SK-N-SH (cell line): ENCODE measurements around the gene GON7. TPM values are rescaled to one million over a fixed set of nuclear protein-coding genes. Genes with fewer than 3 reads are reported as not detected.

Experiments
- CTCF ChIA-PET: fragments of 300-600, 350-600 bp; formaldehyde crosslinking; extraction: SDS; loops from one replicate; lab custom pipeline; 2021; lab: Yijun Ruan, JAX
- POLR2A ChIA-PET: fragments of 350-600 bp; sonication (Branson Sonifier 250); formaldehyde crosslinking; extraction: SDS; loops from one replicate; lab custom pipeline; 2020; ENCODE audit warnings: antibody characterized with exemption, inconsistent platforms; lab: Yijun Ruan, JAX
- DNase-seq: peaks from one replicate; pipeline ENCODE4 v3.0.0; 2012
- H2AFZ ChIP-seq: fragments of 200-600 bp; sonication (generic); 2 replicates; pipeline ENCODE4 v1.8.1; 2016; ENCODE audit warnings: antibody characterized with exemption, mild to moderate bottlenecking, low read depth
- H3F3A ChIP-seq: fragments of 200-600 bp; sonication (generic); replicated peaks from 2 replicates; pipeline ENCODE3; 2016; ENCODE audit warnings: antibody characterized with exemption, mild to moderate bottlenecking; ENCODE audit not compliant: insufficient read depth
- H3K27ac ChIP-seq, 2 experiments: fragments of 200-500 bp in 1 of 2; fragments of 200-600 bp in 1 of 2; sonication (Bioruptor generic) in 1 of 2; sonication (generic), shearing (Covaris generic) in 1 of 2; 2 replicates each; pipeline versions ENCODE4 v1.5.1 to v1.6.1; 2014 to 2016; ENCODE audit warnings: low read depth in 2 of 2, inconsistent platforms in 1 of 2, low read length in 1 of 2, mild to moderate bottlenecking in 1 of 2, mixed read lengths in 1 of 2
- H3K27me3 ChIP-seq: fragments of 200-600 bp; sonication (generic), shearing (Covaris generic); 2 replicates; pipeline ENCODE4 v1.6.1; 2016; ENCODE audit warnings: mixed run types; ENCODE audit not compliant: insufficient read depth
- H3K36me3 ChIP-seq, 2 experiments: fragments of 200-500 bp in 1 of 2; fragments of 200-600 bp in 1 of 2; sonication (Bioruptor generic) in 1 of 2; sonication (generic) in 1 of 2; replicated peaks in 1 of 2; 2 replicates each; pipeline versions ENCODE3 to v1.5.1; 2014 to 2016; ENCODE audit warnings: low read length in 1 of 2, mild to moderate bottlenecking in 1 of 2; ENCODE audit not compliant: insufficient read depth in 2 of 2, control insufficient read depth in 1 of 2
- H3K4me1 ChIP-seq, 2 experiments: fragments of 200-500 bp in 1 of 2; fragments of 200-600 bp in 1 of 2; sonication (Bioruptor generic) in 1 of 2; sonication (generic), shearing (Covaris generic) in 1 of 2; 2 replicates each; pipeline versions ENCODE4 v1.5.1 to v1.6.1; 2014 to 2016; ENCODE audit warnings: low read depth in 1 of 2, low read length in 1 of 2, mixed run types in 1 of 2; ENCODE audit not compliant: insufficient read depth in 2 of 2, control insufficient read depth in 1 of 2
- H3K4me2 ChIP-seq: fragments of 200-600 bp; sonication (generic), shearing (Covaris generic); 2 replicates; pipeline ENCODE4 v1.6.1; 2017; ENCODE audit warnings: mixed run types
- H3K4me3 ChIP-seq, 2 experiments: fragments of 200-500 bp in 1 of 2; fragments of 200-600 bp in 1 of 2; sonication (Bioruptor generic) in 1 of 2; sonication (generic), shearing (Covaris generic) in 1 of 2; 2 replicates each; pipeline versions ENCODE4 v1.5.1 to v1.8.1; 2014 to 2016; ENCODE audit warnings: low read depth in 2 of 2, inconsistent platforms in 1 of 2, low read length in 1 of 2, mild to moderate bottlenecking in 1 of 2, mixed read lengths in 1 of 2, moderate library complexity in 1 of 2
- H3K79me2 ChIP-seq: fragments of 200-600 bp; sonication (generic); 2 replicates; pipeline ENCODE4 v1.8.1; 2017; ENCODE audit warnings: mild to moderate bottlenecking; ENCODE audit not compliant: insufficient read depth
- H3K9ac ChIP-seq: fragments of 200-600 bp; sonication (generic); 2 replicates; pipeline ENCODE4 v1.6.1; 2017; ENCODE audit warnings: mixed run types
- H3K9me2 ChIP-seq: fragments of 200-600 bp; sonication (generic); 2 replicates; pipeline ENCODE4 v1.6.1; 2017; ENCODE audit warnings: mixed run types
- H3K9me3 ChIP-seq: fragments of 200-600 bp; sonication (generic); 2 replicates; pipeline ENCODE4 v1.6.1; 2017; ENCODE audit warnings: mixed run types, mild to moderate bottlenecking, moderate library complexity
- H4K20me1 ChIP-seq: fragments of 200-600 bp; sonication (generic); 2 replicates; pipeline ENCODE4 v1.6.1; 2017; ENCODE audit warnings: mild to moderate bottlenecking, mixed run types; ENCODE audit not compliant: insufficient read depth
- FOXM1 ChIP-seq: IDR thresholded peaks from 2 replicates; pipeline ENCODE4 v1.4.0; 2012; ENCODE audit warnings: low read depth, mild to moderate bottlenecking
- GATA2 ChIP-seq: sonication (generic); formaldehyde crosslinking; IDR thresholded peaks from 2 replicates; pipeline ENCODE4 v1.5.0; 2020; ENCODE audit warnings: mild to moderate bottlenecking, missing genetic modification reagents
- JUND ChIP-seq: IDR thresholded peaks from 2 replicates; pipeline ENCODE4 v1.4.0; 2012
- MXI1 ChIP-seq: IDR thresholded peaks from 2 replicates; pipeline ENCODE4 v1.6.1; 2012; ENCODE audit warnings: mild to moderate bottlenecking, low read depth, low read length, improper control_type of control experiment
- NRF1 ChIP-seq: IDR thresholded peaks from 2 replicates; pipeline ENCODE4 v1.6.1; 2012; ENCODE audit warnings: low read depth, mild to moderate bottlenecking, low read length
- RAD21 ChIP-seq: IDR thresholded peaks from 2 replicates; pipeline ENCODE4 v1.6.1; 2012; ENCODE audit warnings: mild to moderate bottlenecking, low read length
- RCOR1 ChIP-seq: fragments of 150-350 bp; IDR thresholded peaks from 2 replicates; pipeline ENCODE4 v1.6.1; 2017; ENCODE audit warnings: antibody characterized with exemption, low read length
- RFX5 ChIP-seq: IDR thresholded peaks from 2 replicates; pipeline ENCODE4 v1.6.1; 2012; ENCODE audit warnings: mild to moderate bottlenecking, improper control_type of control experiment, low read length
- SMC3 ChIP-seq: IDR thresholded peaks from 2 replicates; pipeline ENCODE4 v1.6.1; 2012; ENCODE audit warnings: low read depth, low read length, improper control_type of control experiment
- TAF1 ChIP-seq: IDR thresholded peaks from 2 replicates; pipeline ENCODE4 v1.6.1; 2012; ENCODE audit warnings: low read depth, mild to moderate bottlenecking, low read length, moderate library complexity, borderline replicate concordance
- TCF12 ChIP-seq: IDR thresholded peaks from 2 replicates; pipeline ENCODE4 v1.4.0; 2012
- YY1 ChIP-seq: IDR thresholded peaks from 2 replicates; pipeline ENCODE4 v1.4.0; 2012; ENCODE audit warnings: low read depth, mild to moderate bottlenecking
- WGBS: methylation state at CpG from one replicate; pipeline ENCODE4 v1.1.6; 2017; ENCODE audit warnings: low lambda C conversion rate; 5-methylcytosine and 5-hydroxymethylcytosine counted together
- polyA plus RNA-seq, 3 experiments: library from polyadenylated mRNA; depleted of rRNA; stranded (reverse); fragments of >200 nt; gene quantifications; 2 replicates each; pipeline ENCODE4 v1.2.3, GENCODE V29; 2012
- TF ChIP-seq, protein P1 (sequence below): IDR thresholded peaks from 2 replicates; pipeline ENCODE4 v1.4.0; 2012; ENCODE audit warnings: low read depth
- TF ChIP-seq, protein P2 (sequence below): fragments of 200-600 bp; sonication (generic); IDR thresholded peaks from 2 replicates; pipeline ENCODE4 v1.6.1; 2017; ENCODE audit warnings: antibody characterized with exemption, mild to moderate bottlenecking, moderate library complexity
- TF ChIP-seq, protein P3 (sequence below): IDR thresholded peaks from 2 replicates; pipeline ENCODE4 v1.4.0; 2012; ENCODE audit warnings: low read depth, borderline replicate concordance
- TF ChIP-seq, protein P4 (sequence below): IDR thresholded peaks from 2 replicates; pipeline ENCODE4 v1.4.0; 2012; ENCODE audit warnings: low read depth, borderline replicate concordance
- TF ChIP-seq, protein P5 (sequence below): IDR thresholded peaks from 2 replicates; pipeline ENCODE4 v1.6.1; 2012; ENCODE audit warnings: mild to moderate bottlenecking, low read depth, low read length, moderate library complexity

GON7 gene
- polyA plus RNA-seq, 1 of the 3 experiments (the other 2 are of a cell fraction): 14.8 TPM

DNA sequence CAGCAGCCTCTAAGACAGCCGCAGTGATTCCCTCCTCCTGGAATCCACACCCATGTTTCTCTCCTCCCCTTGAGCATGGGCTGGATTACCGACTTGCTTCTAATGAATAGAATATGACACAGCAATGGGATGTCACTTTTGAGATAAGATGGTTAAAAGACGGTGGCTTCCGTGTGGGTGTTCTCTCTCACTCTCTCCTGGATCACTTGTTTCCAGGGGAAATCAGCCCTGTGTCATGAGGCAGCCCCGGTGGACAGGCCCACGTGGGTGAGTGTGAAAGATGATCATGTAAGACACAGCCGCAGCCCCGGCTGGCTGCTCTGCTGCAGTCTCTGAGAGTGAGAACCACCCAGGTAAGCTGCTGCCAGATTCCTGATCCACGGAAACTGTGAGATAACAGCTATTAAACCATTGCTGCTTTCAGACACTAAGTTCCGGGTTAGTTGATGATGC, 32.9 kb downstream of the GON7 start:
- Histone ChIP-seq H2AFZ (0 out of 2 replicates have a peak overlapping the region, but pooled peaks have one; percentile 44), H3K4me3 (no peak overlapping the region), H3K27ac (no peak overlapping the region), H3K36me3 (no peaks in the 10 kb centered on the region), H3K79me2 (no peaks in the 10 kb centered on the region), H3K9me3 (no peaks in the 10 kb centered on the region), H4K20me1 (no peaks in the 10 kb centered on the region), H3K4me1 (peaks cover 0 to 3% of the 10 kb centered on the region in 2 experiments; a peak in 1 of 4 replicates), H3K9me2 (no peaks in the 10 kb centered on the region), H3K9ac (no peak overlapping the region), H3K4me2 (no peak overlapping the region), H3F3A (no peaks in the 10 kb centered on the region), H3K27me3 (no peaks in the 10 kb centered on the region)
- CTCF ChIA-PET: interaction anchor here (1.3 to 2.0 kb wide), 2 partner anchors 10 to 222 kb away, joined by 4 to 6 read pairs; partner anchors contain the start of gene MOAP1
- peak; percentile 95 for TF ChIP-seq RFX5
- TF ChIP-seq JUND: no peak
- no peak for TF ChIP-seq YY1
- TF ChIP-seq MXI1: peak; percentile 79
- TF ChIP-seq NRF1: no peak
- TF ChIP-seq, protein P1, sequence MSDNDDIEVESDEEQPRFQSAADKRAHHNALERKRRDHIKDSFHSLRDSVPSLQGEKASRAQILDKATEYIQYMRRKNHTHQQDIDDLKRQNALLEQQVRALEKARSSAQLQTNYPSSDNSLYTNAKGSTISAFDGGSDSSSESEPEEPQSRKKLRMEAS: no peak
- TF ChIP-seq RAD21: no peak
- TF ChIP-seq, protein P2, sequence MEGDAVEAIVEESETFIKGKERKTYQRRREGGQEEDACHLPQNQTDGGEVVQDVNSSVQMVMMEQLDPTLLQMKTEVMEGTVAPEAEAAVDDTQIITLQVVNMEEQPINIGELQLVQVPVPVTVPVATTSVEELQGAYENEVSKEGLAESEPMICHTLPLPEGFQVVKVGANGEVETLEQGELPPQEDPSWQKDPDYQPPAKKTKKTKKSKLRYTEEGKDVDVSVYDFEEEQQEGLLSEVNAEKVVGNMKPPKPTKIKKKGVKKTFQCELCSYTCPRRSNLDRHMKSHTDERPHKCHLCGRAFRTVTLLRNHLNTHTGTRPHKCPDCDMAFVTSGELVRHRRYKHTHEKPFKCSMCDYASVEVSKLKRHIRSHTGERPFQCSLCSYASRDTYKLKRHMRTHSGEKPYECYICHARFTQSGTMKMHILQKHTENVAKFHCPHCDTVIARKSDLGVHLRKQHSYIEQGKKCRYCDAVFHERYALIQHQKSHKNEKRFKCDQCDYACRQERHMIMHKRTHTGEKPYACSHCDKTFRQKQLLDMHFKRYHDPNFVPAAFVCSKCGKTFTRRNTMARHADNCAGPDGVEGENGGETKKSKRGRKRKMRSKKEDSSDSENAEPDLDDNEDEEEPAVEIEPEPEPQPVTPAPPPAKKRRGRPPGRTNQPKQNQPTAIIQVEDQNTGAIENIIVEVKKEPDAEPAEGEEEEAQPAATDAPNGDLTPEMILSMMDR: no peak
- WGBS: 39% methylated on average over 10 of the region's 10 CpGs
- peak; percentile 44 for DNase-seq
- POLR2A ChIA-PET: no interaction called here

DNA sequence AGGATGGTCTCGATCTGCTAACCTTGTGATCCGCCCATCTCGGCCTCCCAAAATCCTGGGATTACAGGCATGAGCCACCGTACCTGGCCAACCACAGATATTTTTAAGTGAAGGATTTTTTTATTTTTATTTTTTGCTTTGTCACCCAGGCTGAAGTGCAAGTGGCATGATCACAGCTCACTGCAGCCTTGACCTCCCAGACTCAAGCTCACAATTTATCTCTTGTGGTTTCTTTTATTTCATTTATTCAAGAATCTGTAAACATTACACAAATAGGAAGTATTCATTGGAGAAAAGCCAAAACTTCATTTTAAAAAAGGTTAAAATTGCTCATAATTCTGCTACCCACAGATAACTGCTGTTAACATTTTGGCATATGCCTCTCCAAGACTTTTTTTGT, 35.5 kb downstream of the GON7 start:
- 79% methylated on average over 4 of the region's 4 CpGs for WGBS
- H3F3A ChIP-seq: no peaks in the 10 kb centered on the region
- H3K27me3 ChIP-seq: no peaks in the 10 kb centered on the region
- H4K20me1 ChIP-seq: no peaks in the 10 kb centered on the region
- no peak for DNase-seq
- H3K36me3 ChIP-seq: no peaks in the 10 kb centered on the region
- no peaks in the 10 kb centered on the region for H3K9me3 ChIP-seq
- ChIA-PET POLR2A (no interaction called here), CTCF (interaction anchor here (1.6 kb wide), 1 partner anchor 58 kb away, joined by 3 read pairs; no protein-coding TSS in a partner anchor)
- H3K9ac ChIP-seq: no peak overlapping the region
- no peak overlapping the region for H2AFZ ChIP-seq
- H3K4me2 ChIP-seq: no peak overlapping the region
- H3K4me1 ChIP-seq: peaks cover 0 to 3% of the 10 kb centered on the region in 2 experiments; a peak in 1 of 4 replicates
- H3K79me2 ChIP-seq: no peaks in the 10 kb centered on the region
- H3K9me2 ChIP-seq: no peaks in the 10 kb centered on the region
- H3K4me3 ChIP-seq: no peak overlapping the region
- H3K27ac ChIP-seq: no peak overlapping the region
- TF ChIP-seq TCF12 (no peak), GATA2 (no peak), TAF1 (no peak), MXI1 (no peak), SMC3 (no peak), YY1 (no peak), JUND (no peak), FOXM1 (no peak), RCOR1 (no peak)
- TF ChIP-seq, protein P2: no peak
- TF ChIP-seq, protein P3, sequence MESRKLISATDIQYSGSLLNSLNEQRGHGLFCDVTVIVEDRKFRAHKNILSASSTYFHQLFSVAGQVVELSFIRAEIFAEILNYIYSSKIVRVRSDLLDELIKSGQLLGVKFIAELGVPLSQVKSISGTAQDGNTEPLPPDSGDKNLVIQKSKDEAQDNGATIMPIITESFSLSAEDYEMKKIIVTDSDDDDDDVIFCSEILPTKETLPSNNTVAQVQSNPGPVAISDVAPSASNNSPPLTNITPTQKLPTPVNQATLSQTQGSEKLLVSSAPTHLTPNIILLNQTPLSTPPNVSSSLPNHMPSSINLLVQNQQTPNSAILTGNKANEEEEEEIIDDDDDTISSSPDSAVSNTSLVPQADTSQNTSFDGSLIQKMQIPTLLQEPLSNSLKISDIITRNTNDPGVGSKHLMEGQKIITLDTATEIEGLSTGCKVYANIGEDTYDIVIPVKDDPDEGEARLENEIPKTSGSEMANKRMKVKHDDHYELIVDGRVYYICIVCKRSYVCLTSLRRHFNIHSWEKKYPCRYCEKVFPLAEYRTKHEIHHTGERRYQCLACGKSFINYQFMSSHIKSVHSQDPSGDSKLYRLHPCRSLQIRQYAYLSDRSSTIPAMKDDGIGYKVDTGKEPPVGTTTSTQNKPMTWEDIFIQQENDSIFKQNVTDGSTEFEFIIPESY: no peak
- TF ChIP-seq, protein P4, sequence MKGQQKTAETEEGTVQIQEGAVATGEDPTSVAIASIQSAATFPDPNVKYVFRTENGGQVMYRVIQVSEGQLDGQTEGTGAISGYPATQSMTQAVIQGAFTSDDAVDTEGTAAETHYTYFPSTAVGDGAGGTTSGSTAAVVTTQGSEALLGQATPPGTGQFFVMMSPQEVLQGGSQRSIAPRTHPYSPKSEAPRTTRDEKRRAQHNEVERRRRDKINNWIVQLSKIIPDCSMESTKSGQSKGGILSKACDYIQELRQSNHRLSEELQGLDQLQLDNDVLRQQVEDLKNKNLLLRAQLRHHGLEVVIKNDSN: no peak
- TF ChIP-seq, protein P5, sequence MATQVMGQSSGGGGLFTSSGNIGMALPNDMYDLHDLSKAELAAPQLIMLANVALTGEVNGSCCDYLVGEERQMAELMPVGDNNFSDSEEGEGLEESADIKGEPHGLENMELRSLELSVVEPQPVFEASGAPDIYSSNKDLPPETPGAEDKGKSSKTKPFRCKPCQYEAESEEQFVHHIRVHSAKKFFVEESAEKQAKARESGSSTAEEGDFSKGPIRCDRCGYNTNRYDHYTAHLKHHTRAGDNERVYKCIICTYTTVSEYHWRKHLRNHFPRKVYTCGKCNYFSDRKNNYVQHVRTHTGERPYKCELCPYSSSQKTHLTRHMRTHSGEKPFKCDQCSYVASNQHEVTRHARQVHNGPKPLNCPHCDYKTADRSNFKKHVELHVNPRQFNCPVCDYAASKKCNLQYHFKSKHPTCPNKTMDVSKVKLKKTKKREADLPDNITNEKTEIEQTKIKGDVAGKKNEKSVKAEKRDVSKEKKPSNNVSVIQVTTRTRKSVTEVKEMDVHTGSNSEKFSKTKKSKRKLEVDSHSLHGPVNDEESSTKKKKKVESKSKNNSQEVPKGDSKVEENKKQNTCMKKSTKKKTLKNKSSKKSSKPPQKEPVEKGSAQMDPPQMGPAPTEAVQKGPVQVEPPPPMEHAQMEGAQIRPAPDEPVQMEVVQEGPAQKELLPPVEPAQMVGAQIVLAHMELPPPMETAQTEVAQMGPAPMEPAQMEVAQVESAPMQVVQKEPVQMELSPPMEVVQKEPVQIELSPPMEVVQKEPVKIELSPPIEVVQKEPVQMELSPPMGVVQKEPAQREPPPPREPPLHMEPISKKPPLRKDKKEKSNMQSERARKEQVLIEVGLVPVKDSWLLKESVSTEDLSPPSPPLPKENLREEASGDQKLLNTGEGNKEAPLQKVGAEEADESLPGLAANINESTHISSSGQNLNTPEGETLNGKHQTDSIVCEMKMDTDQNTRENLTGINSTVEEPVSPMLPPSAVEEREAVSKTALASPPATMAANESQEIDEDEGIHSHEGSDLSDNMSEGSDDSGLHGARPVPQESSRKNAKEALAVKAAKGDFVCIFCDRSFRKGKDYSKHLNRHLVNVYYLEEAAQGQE: no peak
